Peyer's patch (tissue), 4 donors: ENCODE results near the gene CLEC2D.

Experiments used
- CTCF ChIP-seq, 6 experiments: fragments of 450-650 bp in 4 of 6; fragments of 200-600 bp in 2 of 6; sonication (generic) in 1 of 6; IDR thresholded peaks; one replicate each; pipeline ENCODE4 v1.5.1; 2017 to 2019; ENCODE audit warnings: antibody characterized with exemption in 6 of 6, mild to moderate bottlenecking in 3 of 6, moderate library complexity in 1 of 6
- POLR2A ChIP-seq, 2 donors: fragments of 450-650 bp; IDR thresholded peaks; one replicate each; pipeline ENCODE4 v1.5.1; 2017; ENCODE audit warnings: antibody characterized with exemption in 2 of 2, mild to moderate bottlenecking in 2 of 2, moderate library complexity in 2 of 2

- no peak for TF ChIP-seq POLR2A (IDR thresholded peaks at IDR 0.05)
- TF ChIP-seq CTCF (IDR thresholded peaks at IDR 0.05): no peak
Measured at GRCh38 chr12:9649532-9649940, 20.0 kb upstream of the CLEC2D start.
